ENCODE measurements around the gene NSMCE1.

GRCh38 chr16:27228621-27229501, 39.7 kb downstream of the NSMCE1 start:
- TF ChIP-seq ZBTB33 (IDR thresholded peaks at IDR 0.05) (no peak), EGR1 (IDR thresholded peaks at IDR 0.05; ENCODE audit: low read depth in 2 of 2) (no peak), CTCF (IDR thresholded peaks at IDR 0.05; ENCODE audit: low read depth, low read length, missing input control) (no peak), RAD21 (IDR thresholded peaks at IDR 0.05) (no peak), MAX (IDR thresholded peaks at IDR 0.05) (no peak), RXRA (IDR thresholded peaks at IDR 0.05) (no peak)
